HEK293T (cell line): Measurements from ENCODE around the gene SIRT7.

Experiments used
- CTCF ChIA-PET: fragments of 350-600 bp; formaldehyde crosslinking; extraction: SDS; loops from one replicate; lab custom pipeline; 2021; ENCODE audit warnings: antibody characterized with exemption, inconsistent platforms; lab: Yijun Ruan, JAX
- POLR2A ChIA-PET: fragments of 350-600 bp; formaldehyde crosslinking; extraction: SDS; loops from one replicate; lab custom pipeline; 2020; ENCODE audit warnings: antibody characterized with exemption, inconsistent platforms; lab: Yijun Ruan, JAX
- DNase-seq: peaks from one replicate; pipeline ENCODE4 v3.0.0; 2012; ENCODE audit warnings: mixed read lengths; ENCODE audit errors: extremely low spot score
- ARNT ChIP-seq: fragments of 450-650 bp; IDR thresholded peaks from 2 replicates; pipeline ENCODE4 v1.6.1; 2017; ENCODE audit warnings: mild to moderate bottlenecking
- BHLHE40 ChIP-seq: fragments of 450-650 bp; IDR thresholded peaks from 2 replicates; pipeline ENCODE4 v1.6.1; 2016; ENCODE audit warnings: mild to moderate bottlenecking, moderate library complexity, borderline replicate concordance
- CTBP1 ChIP-seq: fragments of 450-650 bp; IDR thresholded peaks from 2 replicates; pipeline ENCODE4 v1.6.1; 2016; ENCODE audit warnings: borderline replicate concordance
- ELF4 ChIP-seq: fragments of 450-650 bp; IDR thresholded peaks from 2 replicates; pipeline ENCODE4 v1.6.1; 2017; ENCODE audit warnings: antibody characterized with exemption
- FOXA1 ChIP-seq: fragments of 450-650 bp; IDR thresholded peaks from 2 replicates; pipeline ENCODE4 v1.6.1; 2016; ENCODE audit warnings: mild to moderate bottlenecking
- FOXK2 ChIP-seq: fragments of 450-650 bp; IDR thresholded peaks from 2 replicates; pipeline ENCODE4 v1.6.1; 2016; ENCODE audit warnings: mild to moderate bottlenecking
- FOXM1 ChIP-seq: fragments of 450-650 bp; IDR thresholded peaks from 2 replicates; pipeline ENCODE4 v1.6.1; 2017; ENCODE audit warnings: mild to moderate bottlenecking, borderline replicate concordance
- HDGF ChIP-seq: fragments of 450-650 bp; IDR thresholded peaks from 2 replicates; pipeline ENCODE4 v1.6.1; 2017; ENCODE audit warnings: antibody characterized with exemption, borderline replicate concordance
- L3MBTL2 ChIP-seq: fragments of 450-650 bp; conservative IDR thresholded peaks from 2 replicates; pipeline ENCODE4 v1.6.1; 2016; ENCODE audit warnings: mild to moderate bottlenecking
- LEF1 ChIP-seq: fragments of 450-650 bp; IDR thresholded peaks from 2 replicates; pipeline ENCODE4 v1.6.1; 2017; ENCODE audit warnings: mild to moderate bottlenecking, borderline replicate concordance
- NFRKB ChIP-seq: fragments of 450-650 bp; IDR thresholded peaks from 2 replicates; pipeline ENCODE4 v1.6.1; 2016; ENCODE audit warnings: mild to moderate bottlenecking, moderate library complexity
- PKNOX1 ChIP-seq: fragments of 450-650 bp; IDR thresholded peaks from 2 replicates; pipeline ENCODE4 v1.6.1; 2016
- SP1 ChIP-seq: fragments of 450-650 bp; IDR thresholded peaks from 2 replicates; pipeline ENCODE4 v1.6.1; 2017
- SUZ12 ChIP-seq: fragments of 450-650 bp; IDR thresholded peaks from 2 replicates; pipeline ENCODE4 v1.6.1; 2016; ENCODE audit warnings: mild to moderate bottlenecking
- TARDBP ChIP-seq: fragments of 450-650 bp; IDR thresholded peaks from 2 replicates; pipeline ENCODE4 v1.6.1; 2016
- ZNF384 ChIP-seq: fragments of 450-650 bp; IDR thresholded peaks from 2 replicates; pipeline ENCODE4 v1.6.1; 2016

Gene SIRT7

GRCh38 chr17:81903896-81904599 is 13.9 kb downstream of the SIRT7 start:
- TF ChIP-seq LEF1 = no peak
- no peak for TF ChIP-seq FOXM1
- TF ChIP-seq ELF4 = no peak
- CTCF ChIA-PET = interaction anchor here (0.7 kb wide), 1 partner anchor 12 kb away, joined by 3 read pairs; no protein-coding TSS in a partner anchor
- POLR2A ChIA-PET = interaction anchor here (1.0 kb wide), 1 partner anchor 34 kb away, joined by 5 read pairs; no protein-coding TSS in a partner anchor
- DNase-seq = no peak

DNA sequence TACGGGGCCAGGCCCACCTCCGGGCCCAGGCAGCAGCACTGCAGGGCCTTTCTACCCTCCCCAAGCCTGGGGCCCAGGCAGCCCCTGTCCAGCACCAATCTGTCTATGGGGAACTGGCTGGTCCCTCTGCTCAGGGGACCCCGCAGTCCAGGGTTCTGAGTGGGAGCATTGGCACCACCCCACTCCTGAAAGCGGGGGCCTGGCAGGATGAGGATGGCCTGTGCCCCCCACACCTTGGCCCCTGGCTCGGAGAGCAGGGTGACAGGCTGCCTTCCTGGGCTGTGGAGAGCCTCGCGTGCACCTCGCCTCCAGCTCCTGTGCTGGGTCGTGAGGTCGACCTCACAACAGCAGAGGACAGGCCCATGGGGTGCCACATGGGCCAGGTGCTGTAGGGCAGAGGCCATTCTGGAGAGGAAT is 14.6 kb downstream of the SIRT7 start:
- DNase-seq = no peak
- TF ChIP-seq TARDBP (no peak), FOXM1 (no peak), HDGF (no peak), SP1 (no peak), FOXA1 (no peak), SUZ12 (no peak), LEF1 (no peak), ARNT (no peak), PKNOX1 (no peak), BHLHE40 (no peak), L3MBTL2 (no peak), FOXK2 (no peak), ZNF384 (no peak), ELF4 (no peak)
- ChIA-PET POLR2A (interaction anchor here (1.0 kb wide), 1 partner anchor 34 kb away, joined by 5 read pairs; no protein-coding TSS in a partner anchor), CTCF (interaction anchor here (0.7 kb wide), 1 partner anchor 11 kb away, joined by 3 read pairs; no protein-coding TSS in a partner anchor)

- TF ChIP-seq CTBP1 = no peak
- TF ChIP-seq HDGF = no peak
- TF ChIP-seq BHLHE40 = no peak
- TF ChIP-seq SUZ12 = no peak
- no peak for TF ChIP-seq SP1
- TF ChIP-seq ELF4 = no peak
- no peak for TF ChIP-seq TARDBP
- no peak for TF ChIP-seq NFRKB
- no peak for TF ChIP-seq FOXM1
- TF ChIP-seq L3MBTL2 = no peak
- TF ChIP-seq FOXA1 = no peak
- no peak for TF ChIP-seq ARNT
- ChIA-PET POLR2A (interaction anchor here (1.0 kb wide), 1 partner anchor 33 kb away, joined by 5 read pairs; no protein-coding TSS in a partner anchor), CTCF (no interaction called here)
- DNase-seq = no peak
These were observed 15.1 kb downstream of the SIRT7 start for GRCh38 chr17:81902653-81903414.

- POLR2A ChIA-PET = no interaction called here
- CTCF ChIA-PET = no interaction called here
- no peak for DNase-seq
- TF ChIP-seq LEF1 (no peak), L3MBTL2 (no peak), ZNF384 (no peak), ELF4 (no peak), CTBP1 (no peak), NFRKB (no peak), ARNT (no peak), TARDBP (no peak), SUZ12 (no peak), FOXK2 (no peak), FOXA1 (no peak)
These were observed 15.8 kb downstream of the SIRT7 start, which contains the start of gene NPB for GRCh38 chr17:81902023-81902652. Gene NPB, plus strand, starts transcription at chr17:81902238. Its CDS starts 40 bp downstream, at chr17:81902278.

DNA sequence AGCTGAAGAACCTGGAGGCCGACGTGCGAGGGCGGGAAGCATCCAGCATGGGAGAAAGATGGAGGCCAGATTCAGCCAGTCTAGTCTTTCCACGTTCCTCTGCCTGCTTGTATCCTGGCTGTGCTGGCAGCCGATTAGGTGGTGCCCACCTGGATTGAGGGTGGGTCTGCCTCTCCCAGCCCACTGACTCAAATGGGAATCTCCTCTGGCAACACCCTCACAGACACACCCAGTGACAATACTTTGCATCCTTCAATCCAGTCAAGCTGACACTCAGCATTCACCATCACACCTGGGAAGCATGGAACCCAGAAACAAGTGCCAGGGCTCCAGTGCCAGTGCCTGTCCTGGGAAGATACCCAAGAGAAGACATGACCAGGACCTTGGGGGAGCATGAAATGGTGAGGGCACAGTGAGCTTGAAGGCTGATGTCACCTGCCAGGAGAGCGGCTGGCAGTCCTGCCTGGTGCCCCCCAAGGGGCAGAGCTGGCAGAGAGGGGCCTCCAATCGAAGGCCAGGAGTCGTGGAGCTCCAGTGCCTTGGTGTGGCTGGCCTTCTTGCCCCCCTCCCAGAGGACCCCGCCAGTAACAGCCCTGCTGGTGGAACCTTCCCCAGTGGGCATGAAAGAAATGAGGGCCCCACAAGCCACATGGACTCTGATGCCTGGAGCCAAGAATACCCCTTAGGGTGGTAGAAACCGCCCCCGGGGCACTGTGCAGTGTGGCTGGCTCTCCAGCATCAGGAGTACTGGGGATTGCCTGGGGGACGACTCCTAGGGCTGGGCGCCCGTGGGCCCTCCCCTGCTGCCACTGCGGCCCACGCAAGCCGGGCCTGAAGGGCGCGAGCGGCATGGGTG is 16.6 kb downstream of the SIRT7 start:
- POLR2A ChIA-PET = no interaction called here
- TF ChIP-seq ZNF384 = no peak
- no peak for TF ChIP-seq FOXM1
- no peak for TF ChIP-seq BHLHE40
- no peak for TF ChIP-seq FOXA1
- TF ChIP-seq TARDBP = no peak
- no peak for TF ChIP-seq CTBP1
- no peak for TF ChIP-seq SUZ12
- no peak for TF ChIP-seq NFRKB
- no peak for TF ChIP-seq L3MBTL2
- no peak for TF ChIP-seq ARNT
- no peak for TF ChIP-seq HDGF
- no peak for TF ChIP-seq SP1
- no peak for TF ChIP-seq FOXK2
- no peak for TF ChIP-seq PKNOX1
- no peak for TF ChIP-seq ELF4
- no peak for TF ChIP-seq LEF1
- CTCF ChIA-PET = no interaction called here

More for the DNA sequence above, 16.6 kb downstream of the SIRT7 start:
- DNase-seq = no peak
